ENCODE data around the gene ACOT7. TPM values are rescaled to one million over a fixed set of nuclear protein-coding genes. Genes with fewer than 3 reads are reported as not detected.

Gene ACOT7
- total RNA-seq, 1 donor from 2014 or later: 38.8 TPM

DNA sequence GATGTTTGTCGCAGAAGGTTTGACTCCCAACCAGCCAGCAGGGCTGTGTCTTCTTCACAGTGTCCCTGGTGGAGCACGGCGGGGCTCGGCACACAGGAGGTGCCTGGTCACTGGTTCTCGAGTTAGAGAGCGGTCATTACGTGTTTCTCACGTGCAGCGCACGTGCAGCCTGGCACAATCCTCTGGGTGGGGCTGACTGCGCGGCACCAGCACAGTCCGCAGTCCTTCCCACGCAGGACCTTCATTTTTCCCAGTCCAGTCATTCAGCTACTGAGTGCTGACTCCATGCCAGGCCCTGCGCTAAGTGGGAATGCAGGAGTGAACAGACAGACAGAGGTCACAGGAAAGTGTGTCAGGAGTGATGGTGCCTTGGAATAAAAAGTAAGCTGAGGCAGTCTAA is 86.5 kb downstream of the ACOT7 start:
- no peaks in the 10 kb centered on the region for H3K36me3 ChIP-seq
- H3K4me1 ChIP-seq: no peaks in the 10 kb centered on the region
- DNase-seq (ENCODE audit: extremely low spot score in 2 of 2): no peak
- H3K27ac ChIP-seq: no peak overlapping the region
- TF ChIP-seq POLR2AphosphoS5 (IDR thresholded peaks at IDR 0.05; ENCODE audit: insufficient read depth in 1 of 2, low read depth in 1 of 2) (no peak), POLR2A (IDR thresholded peaks at IDR 0.05) (no peak)
- TF ChIP-seq, protein P1, sequence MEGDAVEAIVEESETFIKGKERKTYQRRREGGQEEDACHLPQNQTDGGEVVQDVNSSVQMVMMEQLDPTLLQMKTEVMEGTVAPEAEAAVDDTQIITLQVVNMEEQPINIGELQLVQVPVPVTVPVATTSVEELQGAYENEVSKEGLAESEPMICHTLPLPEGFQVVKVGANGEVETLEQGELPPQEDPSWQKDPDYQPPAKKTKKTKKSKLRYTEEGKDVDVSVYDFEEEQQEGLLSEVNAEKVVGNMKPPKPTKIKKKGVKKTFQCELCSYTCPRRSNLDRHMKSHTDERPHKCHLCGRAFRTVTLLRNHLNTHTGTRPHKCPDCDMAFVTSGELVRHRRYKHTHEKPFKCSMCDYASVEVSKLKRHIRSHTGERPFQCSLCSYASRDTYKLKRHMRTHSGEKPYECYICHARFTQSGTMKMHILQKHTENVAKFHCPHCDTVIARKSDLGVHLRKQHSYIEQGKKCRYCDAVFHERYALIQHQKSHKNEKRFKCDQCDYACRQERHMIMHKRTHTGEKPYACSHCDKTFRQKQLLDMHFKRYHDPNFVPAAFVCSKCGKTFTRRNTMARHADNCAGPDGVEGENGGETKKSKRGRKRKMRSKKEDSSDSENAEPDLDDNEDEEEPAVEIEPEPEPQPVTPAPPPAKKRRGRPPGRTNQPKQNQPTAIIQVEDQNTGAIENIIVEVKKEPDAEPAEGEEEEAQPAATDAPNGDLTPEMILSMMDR (IDR thresholded peaks at IDR 0.05): no peak
- no peaks in the 10 kb centered on the region for H3K27me3 ChIP-seq
- intact Hi-C loops (cut with DNase I): no loop called here
- H3K9me3 ChIP-seq: no peaks in the 10 kb centered on the region
- no peak overlapping the region for H3K4me3 ChIP-seq

GRCh38 chr1:6303397-6304012 is 90.1 kb downstream of the ACOT7 start:
- Histone ChIP-seq H3K36me3 (no peaks in the 10 kb centered on the region), H3K27ac (no peak overlapping the region), H3K27me3 (no peaks in the 10 kb centered on the region), H3K4me3 (no peak overlapping the region), H3K9me3 (no peaks in the 10 kb centered on the region), H3K4me1 (no peaks in the 10 kb centered on the region)
- DNase-seq (ENCODE audit: extremely low spot score in 2 of 2): no peak
- no peak for TF ChIP-seq POLR2AphosphoS5 (IDR thresholded peaks at IDR 0.05; ENCODE audit: insufficient read depth in 1 of 2, low read depth in 1 of 2)
- TF ChIP-seq, protein P1 (IDR thresholded peaks at IDR 0.05): no peak
- TF ChIP-seq POLR2A (IDR thresholded peaks at IDR 0.05): no peak
- intact Hi-C loops (cut with DNase I): no loop called here

- Histone ChIP-seq H3K4me1 (no peaks in the 10 kb centered on the region), H3K4me3 (no peak overlapping the region), H3K36me3 (no peaks in the 10 kb centered on the region), H3K27ac (no peak overlapping the region), H3K9me3 (no peaks in the 10 kb centered on the region), H3K27me3 (no peaks in the 10 kb centered on the region)
- DNase-seq (ENCODE audit: extremely low spot score in 2 of 2): no peak
- TF ChIP-seq POLR2A (IDR thresholded peaks at IDR 0.05): no peak
- TF ChIP-seq, protein P1 (IDR thresholded peaks at IDR 0.05): no peak
- TF ChIP-seq POLR2AphosphoS5 (IDR thresholded peaks at IDR 0.05; ENCODE audit: insufficient read depth in 1 of 2, low read depth in 1 of 2): no peak
- intact Hi-C loops (cut with DNase I): no loop called here
Measured at GRCh38 chr1:6302568-6302967, 91.0 kb downstream of the ACOT7 start.

DNA sequence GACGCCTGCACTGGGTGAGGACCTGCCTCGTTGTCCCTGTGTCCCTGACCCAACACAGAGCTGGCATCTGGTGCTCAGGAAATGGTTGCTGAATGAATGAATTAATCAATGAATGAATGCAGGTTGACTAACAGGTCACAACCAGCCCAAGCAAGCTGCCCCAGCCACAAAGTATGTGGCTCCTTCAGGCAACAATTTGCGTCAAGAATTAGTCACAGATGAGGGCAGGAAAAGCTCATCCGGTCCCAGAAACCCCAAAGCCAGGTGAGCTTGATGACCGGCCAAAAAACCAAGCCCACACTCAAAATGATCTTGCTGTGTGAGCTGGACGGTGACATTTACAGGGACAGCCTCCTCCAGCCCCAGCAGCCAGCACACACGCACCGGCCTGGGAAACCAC is 92.0 kb downstream of the ACOT7 start:
- no peaks in the 10 kb centered on the region for H3K9me3 ChIP-seq
- no peak overlapping the region for H3K4me3 ChIP-seq
- DNase-seq (ENCODE audit: extremely low spot score in 2 of 2): no peak
- no peaks in the 10 kb centered on the region for H3K27me3 ChIP-seq
- no peaks in the 10 kb centered on the region for H3K36me3 ChIP-seq
- H3K4me1 ChIP-seq: no peaks in the 10 kb centered on the region
- intact Hi-C loops (cut with DNase I): no loop called here
- no peak overlapping the region for H3K27ac ChIP-seq
- TF ChIP-seq POLR2A (IDR thresholded peaks at IDR 0.05) (no peak), POLR2AphosphoS5 (IDR thresholded peaks at IDR 0.05; ENCODE audit: insufficient read depth in 1 of 2, low read depth in 1 of 2) (peak in 1 of 2 donors; percentile 36)
- TF ChIP-seq, protein P1 (IDR thresholded peaks at IDR 0.05): no peak

GRCh38 chr1:6300342-6301048 is 93.1 kb downstream of the ACOT7 start:
- Histone ChIP-seq H3K4me1 (no peaks in the 10 kb centered on the region), H3K27ac (no peak overlapping the region), H3K36me3 (no peaks in the 10 kb centered on the region), H3K27me3 (no peaks in the 10 kb centered on the region), H3K9me3 (no peaks in the 10 kb centered on the region), H3K4me3 (no peak overlapping the region)
- intact Hi-C loops (cut with DNase I): no loop called here
- TF ChIP-seq POLR2A (IDR thresholded peaks at IDR 0.05) (no peak), POLR2AphosphoS5 (IDR thresholded peaks at IDR 0.05; ENCODE audit: insufficient read depth in 1 of 2, low read depth in 1 of 2) (no peak)
- TF ChIP-seq, protein P1 (IDR thresholded peaks at IDR 0.05): no peak
- no peak for DNase-seq (ENCODE audit: extremely low spot score in 2 of 2)
